ENCODE results near the gene FCRL6. TPM values are rescaled to one million over a fixed set of nuclear protein-coding genes. Genes with fewer than 3 reads are reported as not detected.

FCRL6 gene
- total and polyA plus RNA-seq, 2 of the 13 experiments (the other 11 are each of a cell fraction or from before 2014, with no cell fraction given): not detected

GRCh38 chr1:159798893-159799292 lies 3.3 kb upstream of the FCRL6 start:
- ChIA-PET CTCF (ENCODE audit: low intra/inter-chr PET ratio, low total read pairs) (interaction anchor here (1.8 to 2.6 kb wide), 2 partner anchors 92 to 208 kb away, joined by 28 to 34 read pairs; no protein-coding TSS in a partner anchor), POLR2A (no interaction called here)
- Histone ChIP-seq H3K9me3 (ENCODE audit: low read length) (no peaks in the 10 kb centered on the region), H3K4me3 (replicated peaks in 1 of 3; ENCODE audit: insufficient read depth in 1 of 3, low read depth in 2 of 3, low read length in 3 of 3) (no peak overlapping the region), H3K36me3 (replicated peaks in 1 of 2; ENCODE audit: control insufficient read depth in 1 of 2, insufficient read depth in 2 of 2, low read length in 2 of 2) (no peaks in the 10 kb centered on the region), H3K9ac (ENCODE audit: insufficient read depth, low read depth, low read length) (no peak overlapping the region), H2AFZ (ENCODE audit: low read length) (no peak overlapping the region), H3K4me1 (ENCODE audit: insufficient read depth, low read length) (no peaks in the 10 kb centered on the region), H4K20me1 (ENCODE audit: insufficient read depth, low read length) (no peaks in the 10 kb centered on the region), H3K27ac (ENCODE audit: extremely low read length, insufficient read depth, low read length) (no peak overlapping the region), H3K27me3 (ENCODE audit: control insufficient read depth in 1 of 2, insufficient read depth in 2 of 2, low read length in 2 of 2) (peaks cover 5 to 7% of the 10 kb centered on the region in 2 experiments; a peak in 2 of 5 replicates), H3K79me2 (ENCODE audit: insufficient read depth, low read length) (no peaks in the 10 kb centered on the region), H3K4me2 (ENCODE audit: low read depth, low read length) (no peak overlapping the region)
- intact Hi-C loops (cut with micrococcal nuclease; ENCODE audit: unreplicated experiment): loop anchor here (1.0 to 5.0 kb wide), 4 partner anchors 30 to 208 kb away; no protein-coding TSS in a partner anchor
- no TSS peak for BruUV-seq (replicated peaks)
- FAIRE-seq (peak; percentile 79), DNase-seq (ENCODE audit: low spot score) (peak; percentile 70), ATAC-seq (peak; percentile 93)
- in situ Hi-C loops (cut with HindIII; ENCODE audit: extremely low pct_ligation_motif_present, low pct_unique_long_range_greater_than_20kb): loop anchor here (5.0 kb wide), 2 partner anchors 93 to 208 kb away; no protein-coding TSS in a partner anchor
- 10% methylated on average over 2 of the region's 2 CpGs for WGBS (ENCODE audit: low lambda C conversion rate)
- TF ChIP-seq ZNF280D (CRISPR knock-in tag; IDR thresholded peaks at IDR 0.05): no peak
- no peak for TF ChIP-seq SALL2 (CRISPR knock-in tag; IDR thresholded peaks at IDR 0.05)
- TF ChIP-seq RAD21 (CRISPR knock-in tag; IDR thresholded peaks at IDR 0.05): peak; percentile 47; the same call in 1 of the 2 replicates
- TF ChIP-seq CCAR2 (optimal IDR thresholded peaks at IDR 0.05; ENCODE audit: low read depth, low read length): no peak
- TF ChIP-seq HES4 (CRISPR knock-in tag; IDR thresholded peaks at IDR 0.05; ENCODE audit: borderline replicate concordance): no peak
- no peak for TF ChIP-seq YEATS4 (CRISPR knock-in tag; IDR thresholded peaks at IDR 0.05; ENCODE audit: borderline replicate concordance)
- peak; percentile 77 for TF ChIP-seq SMC3 (IDR thresholded peaks at IDR 0.05; ENCODE audit: low read length)
- no peak for TF ChIP-seq ZNF605 (CRISPR knock-in tag; IDR thresholded peaks at IDR 0.05)
- peak; percentile 62 for TF ChIP-seq CTCF (CRISPR knock-in tag; IDR thresholded peaks at IDR 0.05)
- no peak for TF ChIP-seq THAP8 (CRISPR knock-in tag; IDR thresholded peaks at IDR 0.05; ENCODE audit: borderline replicate concordance)
- TF ChIP-seq STAG1 (CRISPR knock-in tag; IDR thresholded peaks at IDR 0.05): peak; percentile 70
- TF ChIP-seq GABPA (IDR thresholded peaks at IDR 0.05; ENCODE audit: low read depth, low read length): no peak
- TF ChIP-seq GABPA (CRISPR knock-in tag; IDR thresholded peaks at IDR 0.05; ENCODE audit: low read depth): no peak
- TF ChIP-seq ZFP36 (IDR thresholded peaks at IDR 0.05; ENCODE audit: borderline replicate concordance, low read depth, low read length, partially characterized antibody): no peak
- TF ChIP-seq PCBP2 (optimal IDR thresholded peaks at IDR 0.05; ENCODE audit: low read depth, low read length, poor library complexity, severe bottlenecking): no peak
- peak; percentile 89 for TF ChIP-seq ZBTB26 (CRISPR knock-in tag; IDR thresholded peaks at IDR 0.05; ENCODE audit: borderline replicate concordance)
- TF ChIP-seq ZFP41 (CRISPR knock-in tag; IDR thresholded peaks at IDR 0.05; ENCODE audit: borderline replicate concordance): no peak
- no peak for TF ChIP-seq RFX1 (IDR thresholded peaks at IDR 0.05)
- no peak for TF ChIP-seq ATAD3A (CRISPR knock-in tag; IDR thresholded peaks at IDR 0.05)
- TF ChIP-seq ZNF644 (CRISPR knock-in tag; IDR thresholded peaks at IDR 0.05; ENCODE audit: low read depth): 0 out of 2 replicates have a peak, but pooled peaks have one; percentile 55

All from HepG2 (cell line).